ENCODE data around the gene FGF23.

FGF23 gene

DNA sequence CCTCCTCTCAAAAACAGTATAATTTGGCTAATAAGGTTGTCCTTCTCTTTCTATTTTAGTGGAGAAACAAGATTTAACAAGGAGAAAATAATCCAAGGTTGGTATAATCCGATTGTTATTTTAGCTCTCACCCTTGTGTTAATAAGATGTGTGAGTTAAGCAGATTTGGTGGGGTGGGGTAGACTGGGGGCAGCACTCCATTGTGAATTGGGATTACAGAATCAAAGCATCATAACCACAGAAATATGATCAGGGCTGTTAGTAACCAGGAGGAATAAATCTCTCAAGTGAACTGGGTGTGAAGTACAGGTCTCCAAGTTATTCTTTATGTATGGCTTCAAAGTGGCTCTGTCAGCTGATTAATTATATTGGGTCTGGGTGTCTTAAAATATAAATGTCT, 48.3 kb downstream of the FGF23 start:
- no peak for DNase-seq (ENCODE audit: low spot score)
- Histone ChIP-seq H3K23ac (ENCODE audit: low read depth, low read length, poor library complexity) (no peak overlapping the region), H2AFZ (ENCODE audit: low read length) (no peak overlapping the region), H3K4me3 (ENCODE audit: low read length in 2 of 2) (no peak overlapping the region), H3K14ac (ENCODE audit: low read length) (no peak overlapping the region), H3K36me3 (replicated peaks in 1 of 2; ENCODE audit: control insufficient read depth in 2 of 2, insufficient read depth in 2 of 2, low read length in 2 of 2) (peaks cover 9 to 73% of the 10 kb centered on the region in 2 donors), H4K91ac (ENCODE audit: low read depth, low read length, poor library complexity) (no peak overlapping the region), H2BK120ac (ENCODE audit: low read depth, low read length) (no peak overlapping the region), H2BK12ac (ENCODE audit: low read length) (no peak overlapping the region), H2AK5ac (ENCODE audit: low read depth, low read length) (no peak overlapping the region), H3K27ac (replicated peaks; ENCODE audit: low read length) (no peak overlapping the region), H3K9me3 (replicated peaks in 1 of 2; ENCODE audit: control insufficient read depth in 2 of 2, insufficient read depth in 1 of 2, low read depth in 1 of 2, low read length in 2 of 2) (peaks cover 8 to 11% of the 10 kb centered on the region in 2 donors), H3K27me3 (ENCODE audit: control insufficient read depth in 3 of 3, insufficient read depth in 3 of 3, low read depth in 1 of 3, low read length in 3 of 3) (no peaks in the 10 kb centered on the region), H3K4ac (ENCODE audit: low read length) (no peak overlapping the region), H3K79me1 (ENCODE audit: low read depth, low read length) (no peaks in the 10 kb centered on the region), H2BK15ac (ENCODE audit: low read length) (no peak overlapping the region), H3K4me1 (ENCODE audit: control insufficient read depth in 2 of 2, insufficient read depth in 1 of 2, low read depth in 1 of 2, low read length in 2 of 2) (peaks cover 0 to 5% of the 10 kb centered on the region in 2 donors), H4K8ac (ENCODE audit: low read depth, low read length) (no peak overlapping the region), H3K9ac (ENCODE audit: low read depth, low read length, poor library complexity) (no peak overlapping the region), H2BK5ac (ENCODE audit: low read length) (no peak overlapping the region), H3K18ac (ENCODE audit: low read length) (no peak overlapping the region), H3K4me2 (ENCODE audit: insufficient read depth, low read length, poor library complexity, severe bottlenecking) (no peak overlapping the region)
- no CpG with 5 or more reads among the region's 1 CpG for WGBS, 2 donors (ENCODE audit: extremely low coverage in 2 of 2, insufficient read length in 2 of 2, insufficient replicate concordance in 1 of 2)

DNA sequence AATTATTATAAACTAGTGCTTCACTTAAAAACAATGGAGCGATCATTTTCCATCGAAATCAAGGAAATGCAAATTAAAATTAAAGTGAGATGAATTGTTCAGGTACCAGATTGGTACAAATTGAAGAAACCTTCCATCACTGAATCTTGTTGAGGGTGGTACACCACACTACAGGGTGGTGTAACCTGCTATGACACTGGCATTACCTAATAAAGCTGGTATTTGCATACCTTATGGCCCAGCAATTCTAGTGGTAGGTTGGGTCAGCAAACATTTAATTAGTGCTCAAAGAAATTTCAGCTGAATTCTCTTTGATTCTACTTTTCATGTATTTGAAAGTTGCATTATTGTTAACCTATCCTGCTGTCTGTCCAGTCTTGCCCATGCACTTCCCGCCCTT, 49.3 kb downstream of the FGF23 start:
- no CpG with 5 or more reads among the region's 3 CpGs for WGBS, 2 donors (ENCODE audit: extremely low coverage in 2 of 2, insufficient read length in 2 of 2, insufficient replicate concordance in 1 of 2)
- no peak overlapping the region for H2BK120ac ChIP-seq (ENCODE audit: low read depth, low read length)
- H4K91ac ChIP-seq (ENCODE audit: low read depth, low read length, poor library complexity): no peak overlapping the region
- no peak overlapping the region for H3K9ac ChIP-seq (ENCODE audit: low read depth, low read length, poor library complexity)
- H3K4me3 ChIP-seq (ENCODE audit: low read length in 2 of 2): no peak overlapping the region
- H3K4me2 ChIP-seq (ENCODE audit: insufficient read depth, low read length, poor library complexity, severe bottlenecking): no peak overlapping the region
- no peak for DNase-seq (ENCODE audit: low spot score)
- peaks cover 3 to 68% of the 10 kb centered on the region in 2 donors for H3K36me3 ChIP-seq (replicated peaks in 1 of 2; ENCODE audit: control insufficient read depth in 2 of 2, insufficient read depth in 2 of 2, low read length in 2 of 2)
- H2AFZ ChIP-seq (ENCODE audit: low read length): no peak overlapping the region
- H3K27me3 ChIP-seq (ENCODE audit: control insufficient read depth in 3 of 3, insufficient read depth in 3 of 3, low read depth in 1 of 3, low read length in 3 of 3): no peaks in the 10 kb centered on the region
- no peak overlapping the region for H2AK5ac ChIP-seq (ENCODE audit: low read depth, low read length)
- no peak overlapping the region for H2BK12ac ChIP-seq (ENCODE audit: low read length)
- H2BK5ac ChIP-seq (ENCODE audit: low read length): no peak overlapping the region
- no peak overlapping the region for H3K18ac ChIP-seq (ENCODE audit: low read length)
- peaks cover 5 to 11% of the 10 kb centered on the region in 2 donors for H3K9me3 ChIP-seq (replicated peaks in 1 of 2; ENCODE audit: control insufficient read depth in 2 of 2, insufficient read depth in 1 of 2, low read depth in 1 of 2, low read length in 2 of 2)
- no peak overlapping the region for H2BK15ac ChIP-seq (ENCODE audit: low read length)
- H3K79me1 ChIP-seq (ENCODE audit: low read depth, low read length): no peaks in the 10 kb centered on the region
- peaks cover 0 to 5% of the 10 kb centered on the region in 2 donors for H3K4me1 ChIP-seq (ENCODE audit: control insufficient read depth in 2 of 2, insufficient read depth in 1 of 2, low read depth in 1 of 2, low read length in 2 of 2)
- H3K27ac ChIP-seq (replicated peaks; ENCODE audit: low read length): no peak overlapping the region
- H3K14ac ChIP-seq (ENCODE audit: low read length): no peak overlapping the region
- H4K8ac ChIP-seq (ENCODE audit: low read depth, low read length): no peak overlapping the region
- H3K4ac ChIP-seq (ENCODE audit: low read length): no peak overlapping the region
- no peak overlapping the region for H3K23ac ChIP-seq (ENCODE audit: low read depth, low read length, poor library complexity)

DNA sequence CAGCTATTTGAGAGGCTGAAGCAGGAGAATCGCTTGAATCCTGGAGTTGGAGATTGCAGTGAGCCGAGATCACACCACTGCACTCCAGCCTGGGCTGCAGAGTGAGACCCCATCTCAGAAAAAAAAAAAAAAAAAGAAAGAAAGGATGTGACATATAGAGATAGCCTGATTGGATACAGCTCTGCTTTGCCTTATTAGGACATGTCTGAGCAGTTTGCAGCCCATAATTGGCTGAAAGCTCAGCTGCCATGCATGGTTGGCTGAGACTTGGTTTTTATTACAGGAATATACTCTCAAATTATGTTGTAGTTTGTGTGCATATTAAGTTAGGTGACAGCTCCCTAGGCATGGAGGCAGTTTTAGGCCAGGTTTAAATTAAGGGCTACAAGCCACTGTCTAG, 52.2 kb downstream of the FGF23 start:
- no peak overlapping the region for H3K27ac ChIP-seq (replicated peaks; ENCODE audit: low read length)
- no peak overlapping the region for H2BK12ac ChIP-seq (ENCODE audit: low read length)
- H2AK5ac ChIP-seq (ENCODE audit: low read depth, low read length): no peak overlapping the region
- no peak overlapping the region for H3K9ac ChIP-seq (ENCODE audit: low read depth, low read length, poor library complexity)
- H3K36me3 ChIP-seq (replicated peaks in 1 of 2; ENCODE audit: control insufficient read depth in 2 of 2, insufficient read depth in 2 of 2, low read length in 2 of 2): peaks cover 5 to 60% of the 10 kb centered on the region in 2 donors
- H2BK15ac ChIP-seq (ENCODE audit: low read length): no peak overlapping the region
- WGBS, 2 donors (ENCODE audit: extremely low coverage in 2 of 2, insufficient read length in 2 of 2, insufficient replicate concordance in 1 of 2): no CpG with 5 or more reads among the region's 2 CpGs
- H3K4ac ChIP-seq (ENCODE audit: low read length): no peak overlapping the region
- peaks cover 0 to 5% of the 10 kb centered on the region in 2 donors for H3K4me1 ChIP-seq (ENCODE audit: control insufficient read depth in 2 of 2, insufficient read depth in 1 of 2, low read depth in 1 of 2, low read length in 2 of 2)
- no peak overlapping the region for H2BK5ac ChIP-seq (ENCODE audit: low read length)
- H3K23ac ChIP-seq (ENCODE audit: low read depth, low read length, poor library complexity): no peak overlapping the region
- H2AFZ ChIP-seq (ENCODE audit: low read length): no peak overlapping the region
- no peak overlapping the region for H3K18ac ChIP-seq (ENCODE audit: low read length)
- DNase-seq (ENCODE audit: low spot score): no peak
- H3K14ac ChIP-seq (ENCODE audit: low read length): no peak overlapping the region
- no peaks in the 10 kb centered on the region for H3K9me3 ChIP-seq (replicated peaks in 1 of 2; ENCODE audit: control insufficient read depth in 2 of 2, insufficient read depth in 1 of 2, low read depth in 1 of 2, low read length in 2 of 2)
- no peak overlapping the region for H4K91ac ChIP-seq (ENCODE audit: low read depth, low read length, poor library complexity)
- H3K79me1 ChIP-seq (ENCODE audit: low read depth, low read length): peaks cover 5% of the 10 kb centered on the region
- H3K4me2 ChIP-seq (ENCODE audit: insufficient read depth, low read length, poor library complexity, severe bottlenecking): no peak overlapping the region
- H3K4me3 ChIP-seq (ENCODE audit: low read length in 2 of 2): no peak overlapping the region
- H3K27me3 ChIP-seq (ENCODE audit: control insufficient read depth in 3 of 3, insufficient read depth in 3 of 3, low read depth in 1 of 3, low read length in 3 of 3): no peaks in the 10 kb centered on the region
- no peak overlapping the region for H4K8ac ChIP-seq (ENCODE audit: low read depth, low read length)
- H2BK120ac ChIP-seq (ENCODE audit: low read depth, low read length): no peak overlapping the region

DNA sequence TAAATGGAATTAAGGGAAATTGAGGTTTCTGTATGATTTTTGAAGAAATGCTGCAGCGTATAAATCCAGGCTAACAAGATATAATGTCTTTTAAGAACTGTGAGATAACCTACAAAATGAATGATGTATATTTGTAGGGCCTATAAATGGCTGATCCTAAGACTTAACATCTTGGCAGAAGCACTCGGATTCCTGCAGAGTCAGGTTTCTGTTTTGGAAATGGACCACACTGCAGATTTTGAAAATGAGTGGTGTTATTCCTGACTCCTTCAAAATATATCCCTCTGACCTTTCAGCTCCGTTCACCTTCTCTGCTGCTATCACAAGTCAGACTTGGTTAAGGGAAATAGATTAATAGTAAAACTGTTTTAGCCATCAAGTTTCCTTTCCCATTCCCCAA, 53.5 kb downstream of the FGF23 start:
- Histone ChIP-seq H3K4me1 (ENCODE audit: control insufficient read depth in 2 of 2, insufficient read depth in 1 of 2, low read depth in 1 of 2, low read length in 2 of 2) (peaks cover 0 to 5% of the 10 kb centered on the region in 2 donors), H2BK5ac (ENCODE audit: low read length) (no peak overlapping the region), H3K4me3 (ENCODE audit: low read length in 2 of 2) (no peak overlapping the region), H3K4ac (ENCODE audit: low read length) (no peak overlapping the region), H3K4me2 (ENCODE audit: insufficient read depth, low read length, poor library complexity, severe bottlenecking) (no peak overlapping the region), H3K9me3 (replicated peaks in 1 of 2; ENCODE audit: control insufficient read depth in 2 of 2, insufficient read depth in 1 of 2, low read depth in 1 of 2, low read length in 2 of 2) (no peaks in the 10 kb centered on the region), H3K23ac (ENCODE audit: low read depth, low read length, poor library complexity) (no peak overlapping the region), H2BK120ac (ENCODE audit: low read depth, low read length) (no peak overlapping the region), H2AFZ (ENCODE audit: low read length) (no peak overlapping the region), H3K14ac (ENCODE audit: low read length) (no peak overlapping the region), H3K79me1 (ENCODE audit: low read depth, low read length) (peaks cover 5% of the 10 kb centered on the region), H2BK15ac (ENCODE audit: low read length) (no peak overlapping the region), H4K8ac (ENCODE audit: low read depth, low read length) (no peak overlapping the region), H3K27me3 (ENCODE audit: control insufficient read depth in 3 of 3, insufficient read depth in 3 of 3, low read depth in 1 of 3, low read length in 3 of 3) (no peaks in the 10 kb centered on the region), H2BK12ac (ENCODE audit: low read length) (no peak overlapping the region), H3K36me3 (replicated peaks in 1 of 2; ENCODE audit: control insufficient read depth in 2 of 2, insufficient read depth in 2 of 2, low read length in 2 of 2) (peaks cover 5 to 47% of the 10 kb centered on the region in 2 donors), H3K27ac (replicated peaks; ENCODE audit: low read length) (no peak overlapping the region), H4K91ac (ENCODE audit: low read depth, low read length, poor library complexity) (no peak overlapping the region), H3K9ac (ENCODE audit: low read depth, low read length, poor library complexity) (no peak overlapping the region), H2AK5ac (ENCODE audit: low read depth, low read length) (no peak overlapping the region), H3K18ac (ENCODE audit: low read length) (no peak overlapping the region)
- no CpG with 5 or more reads among the region's 3 CpGs for WGBS, 2 donors (ENCODE audit: extremely low coverage in 2 of 2, insufficient read length in 2 of 2, insufficient replicate concordance in 1 of 2)
- DNase-seq (ENCODE audit: low spot score): no peak

Data from neuronal stem cell (in vitro differentiated cells).